Measurements from ENCODE around the gene TRIM33. TPM values are rescaled to one million over a fixed set of nuclear protein-coding genes. Genes with fewer than 3 reads are reported as not detected.

Gene TRIM33
- total RNA-seq, 2 experiments from 2014 or later: 34.2 to 35.6 TPM

DNA sequence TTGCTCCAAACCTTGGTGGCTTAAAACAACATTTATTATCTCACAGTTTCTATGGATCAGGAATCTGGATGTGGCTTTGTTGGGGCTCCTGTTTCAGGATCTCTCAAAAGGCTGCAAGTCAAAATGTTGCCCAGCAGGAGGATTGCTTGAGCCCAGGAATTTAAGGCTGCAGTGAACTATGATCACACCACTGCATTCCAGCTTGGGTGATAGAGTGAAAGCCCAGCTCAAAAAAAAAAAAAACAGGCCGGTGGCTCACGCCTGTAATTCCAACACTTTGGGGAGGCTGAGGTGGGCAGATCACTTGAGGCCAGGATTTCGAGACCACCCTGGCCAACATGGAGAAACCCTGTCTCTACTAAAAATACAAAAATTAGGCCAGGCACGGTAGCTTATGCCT, 40.4 kb upstream of the TRIM33 start:
- no peak overlapping the region for H3K4me3 Mint-ChIP-seq
- intact Hi-C loops (cut with micrococcal nuclease): loop anchor here (10.0 kb wide), 1 partner anchor 207 kb away; no protein-coding TSS in a partner anchor
- no peak overlapping the region for H3K27ac Mint-ChIP-seq
- H3K27me3 Mint-ChIP-seq: no peaks in the 10 kb centered on the region
- ChIA-PET POLR2A (no interaction called here), CTCF (no interaction called here)
- ATAC-seq (no peak), DNase-seq (no peak)
- H3K9me3 Mint-ChIP-seq: no peaks in the 10 kb centered on the region
- TF ChIP-seq, protein P1, sequence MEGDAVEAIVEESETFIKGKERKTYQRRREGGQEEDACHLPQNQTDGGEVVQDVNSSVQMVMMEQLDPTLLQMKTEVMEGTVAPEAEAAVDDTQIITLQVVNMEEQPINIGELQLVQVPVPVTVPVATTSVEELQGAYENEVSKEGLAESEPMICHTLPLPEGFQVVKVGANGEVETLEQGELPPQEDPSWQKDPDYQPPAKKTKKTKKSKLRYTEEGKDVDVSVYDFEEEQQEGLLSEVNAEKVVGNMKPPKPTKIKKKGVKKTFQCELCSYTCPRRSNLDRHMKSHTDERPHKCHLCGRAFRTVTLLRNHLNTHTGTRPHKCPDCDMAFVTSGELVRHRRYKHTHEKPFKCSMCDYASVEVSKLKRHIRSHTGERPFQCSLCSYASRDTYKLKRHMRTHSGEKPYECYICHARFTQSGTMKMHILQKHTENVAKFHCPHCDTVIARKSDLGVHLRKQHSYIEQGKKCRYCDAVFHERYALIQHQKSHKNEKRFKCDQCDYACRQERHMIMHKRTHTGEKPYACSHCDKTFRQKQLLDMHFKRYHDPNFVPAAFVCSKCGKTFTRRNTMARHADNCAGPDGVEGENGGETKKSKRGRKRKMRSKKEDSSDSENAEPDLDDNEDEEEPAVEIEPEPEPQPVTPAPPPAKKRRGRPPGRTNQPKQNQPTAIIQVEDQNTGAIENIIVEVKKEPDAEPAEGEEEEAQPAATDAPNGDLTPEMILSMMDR (IDR thresholded peaks at IDR 0.05): no peak
- H3K36me3 Mint-ChIP-seq (ENCODE audit: low read depth): peaks cover 2% of the 10 kb centered on the region
- H3K4me1 Mint-ChIP-seq (ENCODE audit: low read depth): no peaks in the 10 kb centered on the region

DNA sequence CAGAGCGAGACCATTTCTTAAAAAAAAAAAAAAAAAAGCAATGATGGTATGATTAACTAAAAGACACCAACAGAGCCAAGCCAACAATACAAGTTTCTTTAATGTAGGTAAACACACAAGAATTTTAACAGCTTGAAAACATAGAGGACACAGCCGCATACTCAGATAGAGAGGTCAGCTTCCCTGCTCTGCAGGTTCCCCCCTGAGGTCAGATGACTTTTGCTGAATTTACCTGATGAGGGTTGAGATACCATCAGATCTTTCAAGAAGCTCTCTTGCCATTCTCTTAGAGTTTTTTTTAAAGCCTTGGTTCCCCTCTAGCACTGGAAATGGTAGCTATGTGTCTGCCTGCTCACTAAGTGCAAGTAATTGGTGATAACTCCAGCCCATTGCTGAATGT, 39.3 kb upstream of the TRIM33 start:
- intact Hi-C loops (cut with micrococcal nuclease): loop anchor here (10.0 kb wide), 1 partner anchor 206 kb away; no protein-coding TSS in a partner anchor
- ChIA-PET CTCF (interaction anchor here (0.7 to 1.5 kb wide), 4 partner anchors 9 to 203 kb away, joined by 3 to 4 read pairs (median 3); partner anchors contain the start of gene TRIM33), POLR2A (no interaction called here)
- Mint-ChIP-seq H3K4me3 (no peak overlapping the region), H3K27me3 (no peaks in the 10 kb centered on the region), H3K36me3 (ENCODE audit: low read depth) (peaks cover 2% of the 10 kb centered on the region), H3K4me1 (ENCODE audit: low read depth) (no peaks in the 10 kb centered on the region), H3K27ac (no peak overlapping the region), H3K9me3 (no peaks in the 10 kb centered on the region)
- DNase-seq (no peak), ATAC-seq (no peak)
- TF ChIP-seq, protein P1 (IDR thresholded peaks at IDR 0.05): no peak

DNA sequence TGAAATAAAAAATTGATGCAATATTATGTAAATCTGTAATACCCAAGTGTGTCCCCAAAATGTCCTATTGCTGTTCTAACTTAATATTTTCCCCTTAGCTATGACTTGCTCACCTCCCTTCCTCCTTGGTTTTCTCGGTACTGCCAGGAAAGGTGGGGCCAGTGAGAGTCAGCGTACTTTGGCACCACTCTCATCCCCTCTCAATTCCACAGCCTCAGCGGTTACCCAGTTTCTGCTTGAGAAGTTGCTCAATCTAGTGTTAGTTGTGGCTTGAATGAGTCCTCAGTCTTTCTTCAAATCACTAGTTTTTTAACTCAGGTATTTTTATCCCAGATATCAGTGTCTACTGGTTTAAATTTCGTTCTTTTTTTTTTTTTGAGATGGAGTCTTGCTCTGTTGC, 38.1 kb upstream of the TRIM33 start:
- no peak for ATAC-seq
- Mint-ChIP-seq H3K9me3 (no peaks in the 10 kb centered on the region), H3K4me3 (no peak overlapping the region), H3K27ac (no peak overlapping the region), H3K27me3 (no peaks in the 10 kb centered on the region), H3K36me3 (ENCODE audit: low read depth) (peaks cover 2% of the 10 kb centered on the region), H3K4me1 (ENCODE audit: low read depth) (no peaks in the 10 kb centered on the region)
- ChIA-PET POLR2A (no interaction called here), CTCF (interaction anchor here (0.6 to 1.5 kb wide), 3 partner anchors 10 to 202 kb away, joined by 3 to 4 read pairs (median 3); no protein-coding TSS in a partner anchor)
- DNase-seq: no peak
- TF ChIP-seq, protein P1 (IDR thresholded peaks at IDR 0.05): no peak
- intact Hi-C loops (cut with micrococcal nuclease): no loop called here

DNA sequence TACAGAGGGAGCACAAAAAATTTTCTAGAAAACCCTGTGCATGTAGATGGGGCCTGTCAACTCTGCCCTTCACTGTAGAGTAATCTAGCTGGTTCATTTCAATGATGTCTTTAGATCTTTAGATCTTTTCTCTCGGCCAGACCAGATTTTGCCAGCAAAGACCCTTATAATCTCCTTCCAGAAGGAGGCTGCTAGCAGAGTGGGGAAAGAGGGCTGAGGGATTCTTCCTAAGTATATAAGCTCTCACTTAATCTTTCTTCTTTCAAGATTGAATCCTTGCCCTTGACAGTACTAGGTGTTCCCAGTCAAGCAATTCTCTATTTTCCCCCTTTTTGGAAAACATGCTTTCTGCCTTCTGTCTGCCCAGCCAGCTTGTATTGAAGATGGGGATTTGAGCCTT, 36.1 kb upstream of the TRIM33 start:
- ATAC-seq: no peak
- CTCF ChIA-PET: interaction anchor here (1.2 kb wide), 1 partner anchor 200 kb away, joined by 5 read pairs; no protein-coding TSS in a partner anchor
- no peaks in the 10 kb centered on the region for H3K9me3 Mint-ChIP-seq

DNA sequence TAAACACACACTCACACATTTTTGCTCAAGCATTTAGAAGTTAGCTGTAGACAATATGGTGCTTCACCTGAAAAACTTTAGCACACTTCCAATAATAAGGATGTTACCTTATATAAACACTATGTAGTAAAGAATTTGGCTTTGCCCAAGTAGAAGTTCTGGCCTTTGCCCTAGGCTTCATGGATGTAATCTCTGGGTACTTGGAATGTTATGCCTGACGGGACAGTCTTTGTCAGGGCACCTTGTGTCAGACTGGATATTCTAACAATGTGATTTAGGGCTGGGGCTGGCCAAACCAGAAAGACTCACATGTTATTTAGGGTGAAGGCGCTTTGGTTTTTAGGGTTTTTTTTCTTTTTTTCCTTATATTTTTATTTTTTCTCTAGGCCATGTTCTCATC, 34.8 kb upstream of the TRIM33 start:
- Mint-ChIP-seq H3K9me3 (no peaks in the 10 kb centered on the region), H3K27ac (no peak overlapping the region), H3K4me1 (ENCODE audit: low read depth) (no peaks in the 10 kb centered on the region), H3K4me3 (no peak overlapping the region), H3K27me3 (no peaks in the 10 kb centered on the region), H3K36me3 (ENCODE audit: low read depth) (no peaks in the 10 kb centered on the region)
- no peak for ATAC-seq
- no peak for DNase-seq
- intact Hi-C loops (cut with micrococcal nuclease): no loop called here
- TF ChIP-seq, protein P1 (IDR thresholded peaks at IDR 0.05): no peak
- POLR2A ChIA-PET: no interaction called here
- CTCF ChIA-PET: no interaction called here

More for the DNA sequence above, 36.1 kb upstream of the TRIM33 start:
- no peaks in the 10 kb centered on the region for H3K27me3 Mint-ChIP-seq
- H3K36me3 Mint-ChIP-seq (ENCODE audit: low read depth): no peaks in the 10 kb centered on the region
- no peaks in the 10 kb centered on the region for H3K4me1 Mint-ChIP-seq (ENCODE audit: low read depth)
- no peak overlapping the region for H3K4me3 Mint-ChIP-seq
- TF ChIP-seq, protein P1 (IDR thresholded peaks at IDR 0.05): no peak
- no peak for DNase-seq
- no peak overlapping the region for H3K27ac Mint-ChIP-seq
- intact Hi-C loops (cut with micrococcal nuclease): no loop called here
- POLR2A ChIA-PET: interaction anchor here (0.6 to 0.9 kb wide), 2 partner anchors 37 to 1351 kb away, joined by 3 read pairs; no protein-coding TSS in a partner anchor

Measured in activated CD8-positive, alpha-beta T cell treated with anti-CD3 and anti-CD28 coated beads for 36 hours (primary cell).